Stimulated activated CD8-positive, alpha-beta memory T cell treated with anti-CD3 and anti-CD28 coated beads, Interleukin-4, amount 100 ng/mL, for 48 hours (primary cell): Measurements from ENCODE around the gene GNG4.

Experiments
- DNase-seq: peaks from one replicate; pipeline ENCODE4 v3.0.0-alpha.2; 2020

The GNG4 gene

GRCh38 chr1:235649368-235650163 is at the start of gene GNG4:
TSS of gene GNG4 (minus strand) at chr1:235649784. CDS start at chr1:235583838, 65,946 bp downstream.
- DNase-seq, result no peak

GRCh38 chr1:235697508-235697907 is 47.9 kb upstream of the GNG4 start:
- no peak for DNase-seq

GRCh38 chr1:235689356-235689755 is 39.8 kb upstream of the GNG4 start:
- no peak for DNase-seq

- no peak for DNase-seq
Measured at GRCh38 chr1:235688096-235688495, 38.5 kb upstream of the GNG4 start.

GRCh38 chr1:235683653-235684052 is 34.1 kb upstream of the GNG4 start:
- no peak for DNase-seq

- DNase-seq, result no peak
Measured at GRCh38 chr1:235682216-235682615, 32.6 kb upstream of the GNG4 start.

- no peak for DNase-seq
Measured at GRCh38 chr1:235679644-235680043, 30.1 kb upstream of the GNG4 start.

GRCh38 chr1:235679005-235679404 is 29.4 kb upstream of the GNG4 start:
- DNase-seq, result no peak

GRCh38 chr1:235675152-235675890 is 25.7 kb upstream of the GNG4 start:
- DNase-seq, result no peak

- DNase-seq, result no peak
Measured at GRCh38 chr1:235673981-235674380, 24.4 kb upstream of the GNG4 start.

GRCh38 chr1:235671992-235672391 is 22.4 kb upstream of the GNG4 start:
- DNase-seq, result no peak

GRCh38 chr1:235670157-235670776 is 20.7 kb upstream of the GNG4 start:
- no peak for DNase-seq

GRCh38 chr1:235669277-235669676 is 19.7 kb upstream of the GNG4 start:
- DNase-seq, result no peak

- no peak for DNase-seq
Measured at GRCh38 chr1:235663628-235664027, 14.0 kb upstream of the GNG4 start.

GRCh38 chr1:235661568-235661967 is 12.0 kb upstream of the GNG4 start:
- no peak for DNase-seq

GRCh38 chr1:235659186-235659771 is 9.7 kb upstream of the GNG4 start:
- no peak for DNase-seq

- DNase-seq, result no peak
Measured at GRCh38 chr1:235657747-235658526, 8.4 kb upstream of the GNG4 start.

GRCh38 chr1:235657269-235657668 is 7.7 kb upstream of the GNG4 start:
- DNase-seq, result no peak

- DNase-seq, result no peak
Measured at GRCh38 chr1:235652364-235652763, 2.8 kb upstream of the GNG4 start.

- no peak for DNase-seq
Measured at GRCh38 chr1:235651170-235651806, 1.7 kb upstream of the GNG4 start.

GRCh38 chr1:235650341-235651169 is 971 bp upstream of the GNG4 start:
- peak; percentile 37 for DNase-seq
